Activated CD4-positive, alpha-beta T cell treated with anti-CD3 and anti-CD28 coated beads, Interleukin-2, amount 10 ng/mL, durations not matched to agents 7 days and 5 days (primary cell): Measurements from ENCODE around the gene TSPAN14. TPM values are rescaled to one million over a fixed set of nuclear protein-coding genes. Genes with fewer than 3 reads are reported as not detected.
A peak's percentile ranks its signal among the peaks of the same experiment; 100 is the strongest.

ENCODE experiments used
- CTCF ChIA-PET: fragments of 350-600 bp; sonication (Branson Sonifier 250); formaldehyde crosslinking; loops from one replicate; lab custom pipeline; 2021; ENCODE audit warnings: antibody characterized with exemption; lab: Charles Lee
- POLR2A ChIA-PET: fragments of 350-600 bp; sonication (Branson Sonifier 250); formaldehyde crosslinking; loops from one replicate; lab custom pipeline; 2021; ENCODE audit warnings: antibody characterized with exemption; lab: Charles Lee
- DNase-seq: peaks from one replicate; pipeline ENCODE4 v3.0.0-alpha.2; 2020
- H3K27ac Mint-ChIP-seq: one replicate; pipeline ENCODE4 v1.8.0; 2021; ENCODE audit warnings: mild to moderate bottlenecking, moderate library complexity, mixed read lengths
- H3K27me3 Mint-ChIP-seq: one replicate; pipeline ENCODE4 v1.8.0; 2021; ENCODE audit warnings: mixed read lengths
- H3K36me3 Mint-ChIP-seq: one replicate; pipeline ENCODE4 v1.8.0; 2021; ENCODE audit warnings: low read depth, mixed read lengths
- H3K4me1 Mint-ChIP-seq: one replicate; pipeline ENCODE4 v1.8.0; 2021; ENCODE audit warnings: mixed read lengths
- H3K4me3 Mint-ChIP-seq: one replicate; pipeline ENCODE4 v1.8.0; 2021; ENCODE audit warnings: mild to moderate bottlenecking, moderate library complexity, mixed read lengths
- H3K9me3 Mint-ChIP-seq: one replicate; pipeline ENCODE4 v1.8.0; 2021; ENCODE audit warnings: mixed read lengths
- total RNA-seq, 2 experiments: library from RNA; stranded (reverse); gene quantifications; one replicate each; pipeline ENCODE4 v1.2.3, GENCODE V29; 2021

TSPAN14 gene
- total RNA-seq, 2 experiments from 2014 or later, result 127 to 143 TPM

GRCh38 chr10:80535671-80536360, 81.7 kb downstream of the TSPAN14 start:
- POLR2A ChIA-PET, result no interaction called here
- peak overlapping the region; percentile 78 for H3K4me3 Mint-ChIP-seq

GRCh38 chr10:80536361-80536835, 82.3 kb downstream of the TSPAN14 start:
- CTCF ChIA-PET, result interaction anchor here (1.7 kb wide), 2 partner anchors 11 to 31 kb away, joined by 4 to 10 read pairs; no protein-coding TSS in a partner anchor
- Mint-ChIP-seq H3K27me3 (no peaks in the 10 kb centered on the region), H3K4me1 (peaks cover 35% of the 10 kb centered on the region), H3K9me3 (no peaks in the 10 kb centered on the region), H3K4me3 (peak overlapping the region; percentile 78), H3K27ac (peak overlapping the region; percentile 94), H3K36me3 (peaks cover 9% of the 10 kb centered on the region)
- POLR2A ChIA-PET, result no interaction called here
- no peak for DNase-seq

More at GRCh38 chr10:80535671-80536360, 81.7 kb downstream of the TSPAN14 start:
- H3K27me3 Mint-ChIP-seq, result no peaks in the 10 kb centered on the region
- no peaks in the 10 kb centered on the region for H3K9me3 Mint-ChIP-seq
- H3K4me1 Mint-ChIP-seq, result peaks cover 37% of the 10 kb centered on the region
- DNase-seq, result peak; percentile 65
- CTCF ChIA-PET, result interaction anchor here (1.7 kb wide), 1 partner anchor 31 kb away, joined by 10 read pairs; no protein-coding TSS in a partner anchor
- peak overlapping the region; percentile 94 for H3K27ac Mint-ChIP-seq
- peaks cover 9% of the 10 kb centered on the region for H3K36me3 Mint-ChIP-seq

GRCh38 chr10:80537086-80537735, 83.1 kb downstream of the TSPAN14 start:
- Mint-ChIP-seq H3K27ac (peak overlapping the region; percentile 94), H3K4me3 (peak overlapping the region; percentile 58), H3K9me3 (no peaks in the 10 kb centered on the region), H3K4me1 (peaks cover 28% of the 10 kb centered on the region), H3K36me3 (peaks cover 4% of the 10 kb centered on the region), H3K27me3 (no peaks in the 10 kb centered on the region)
- DNase-seq, result no peak
- ChIA-PET CTCF (interaction anchor here (1.1 to 1.7 kb wide), 3 partner anchors 10 to 93 kb away, joined by 4 to 10 read pairs (median 5); no protein-coding TSS in a partner anchor), POLR2A (no interaction called here)

DNA sequence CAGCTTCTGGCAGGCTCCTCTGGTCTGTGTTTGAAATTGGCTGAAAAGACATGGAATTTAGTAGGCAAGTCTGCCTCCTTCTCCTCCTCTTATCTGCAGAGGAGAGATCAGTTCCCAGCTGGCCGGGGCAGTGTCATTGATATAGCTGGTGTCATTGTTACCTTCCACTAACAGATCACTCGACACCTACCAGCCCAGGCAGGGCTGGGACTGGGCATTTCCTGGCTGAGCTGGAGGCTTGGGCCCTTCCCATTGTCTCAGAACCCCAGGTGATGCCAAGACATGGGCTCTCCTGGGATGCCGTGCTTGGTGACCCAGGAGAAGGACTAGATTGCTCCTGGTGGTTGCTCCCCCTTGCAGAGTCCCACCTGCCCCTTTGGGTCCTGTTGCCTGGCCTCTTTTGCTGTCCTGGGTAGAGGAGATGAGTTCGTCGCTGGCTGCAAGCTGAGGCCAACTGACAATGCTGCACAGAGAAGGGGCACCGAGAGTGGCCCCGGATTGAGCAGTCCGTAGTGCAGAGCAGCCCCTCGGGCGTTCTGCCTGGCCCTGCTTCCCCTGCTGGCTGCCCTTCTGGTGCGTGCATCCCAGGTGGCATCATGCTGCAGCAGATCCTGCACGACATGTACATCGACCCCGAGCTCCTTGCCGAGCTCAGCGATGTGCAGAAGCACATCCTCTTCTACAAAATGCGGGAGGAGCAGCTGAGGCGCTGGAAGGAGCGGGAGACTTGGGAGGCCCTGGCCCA, 83.8 kb downstream of the TSPAN14 start, which contains the start of gene SH2D4B:
TSS of gene SH2D4B (plus strand) at position 167 of the 745 bp plus-strand sequence. CDS start at position 597, 430 bp downstream.
- peaks cover 21% of the 10 kb centered on the region for H3K4me1 Mint-ChIP-seq
- CTCF ChIA-PET, result interaction anchor here (1.1 to 1.7 kb wide), 3 partner anchors 9 to 94 kb away, joined by 4 to 10 read pairs (median 5); no protein-coding TSS in a partner anchor
- DNase-seq, result no peak

GRCh38 chr10:80538481-80539185, 84.5 kb downstream of the TSPAN14 start:
- CTCF ChIA-PET, result interaction anchor here (1.1 kb wide), 2 partner anchors 9 to 94 kb away, joined by 3 to 5 read pairs; no protein-coding TSS in a partner anchor
- no peak for DNase-seq
- H3K27ac Mint-ChIP-seq, result no peak overlapping the region

More for the DNA sequence above, 83.8 kb downstream of the TSPAN14 start, which contains the start of gene SH2D4B:
- POLR2A ChIA-PET, result no interaction called here
- Mint-ChIP-seq H3K4me3 (peak within 1 kb of the TSS; percentile 58), H3K27ac (peak within 1 kb of the TSS; percentile 94), H3K27me3 (no peaks in the 10 kb centered on the region), H3K9me3 (no peaks in the 10 kb centered on the region), H3K36me3 (peaks cover 3% of the 10 kb centered on the region)

GRCh38 chr10:80539421-80540031, 85.4 kb downstream of the TSPAN14 start:
- peaks cover 3% of the 10 kb centered on the region for H3K36me3 Mint-ChIP-seq
- no peak overlapping the region for H3K4me3 Mint-ChIP-seq
- H3K27ac Mint-ChIP-seq, result no peak overlapping the region
- H3K9me3 Mint-ChIP-seq, result no peaks in the 10 kb centered on the region
- CTCF ChIA-PET, result interaction anchor here (1.0 to 1.5 kb wide), 3 partner anchors 8 to 94 kb away, joined by 3 to 4 read pairs (median 3); no protein-coding TSS in a partner anchor
- no peak for DNase-seq
- no peaks in the 10 kb centered on the region for H3K27me3 Mint-ChIP-seq
- peaks cover 20% of the 10 kb centered on the region for H3K4me1 Mint-ChIP-seq
- POLR2A ChIA-PET, result no interaction called here

More at GRCh38 chr10:80538481-80539185, 84.5 kb downstream of the TSPAN14 start:
- H3K4me1 Mint-ChIP-seq, result peaks cover 20% of the 10 kb centered on the region
- no peaks in the 10 kb centered on the region for H3K27me3 Mint-ChIP-seq
- POLR2A ChIA-PET, result no interaction called here
- peaks cover 3% of the 10 kb centered on the region for H3K36me3 Mint-ChIP-seq
- H3K4me3 Mint-ChIP-seq, result no peak overlapping the region
- no peaks in the 10 kb centered on the region for H3K9me3 Mint-ChIP-seq

GRCh38 chr10:80540136-80540535, 86.0 kb downstream of the TSPAN14 start:
- CTCF ChIA-PET, result interaction anchor here (1.0 to 1.5 kb wide), 2 partner anchors 31 to 95 kb away, joined by 3 to 4 read pairs; no protein-coding TSS in a partner anchor
- H3K27ac Mint-ChIP-seq, result no peak overlapping the region
- peaks cover under 1% of the 10 kb centered on the region for H3K27me3 Mint-ChIP-seq
- DNase-seq, result no peak
- peaks cover 20% of the 10 kb centered on the region for H3K4me1 Mint-ChIP-seq
- H3K9me3 Mint-ChIP-seq, result no peaks in the 10 kb centered on the region
- peaks cover 3% of the 10 kb centered on the region for H3K36me3 Mint-ChIP-seq
- POLR2A ChIA-PET, result no interaction called here
- H3K4me3 Mint-ChIP-seq, result no peak overlapping the region

DNA sequence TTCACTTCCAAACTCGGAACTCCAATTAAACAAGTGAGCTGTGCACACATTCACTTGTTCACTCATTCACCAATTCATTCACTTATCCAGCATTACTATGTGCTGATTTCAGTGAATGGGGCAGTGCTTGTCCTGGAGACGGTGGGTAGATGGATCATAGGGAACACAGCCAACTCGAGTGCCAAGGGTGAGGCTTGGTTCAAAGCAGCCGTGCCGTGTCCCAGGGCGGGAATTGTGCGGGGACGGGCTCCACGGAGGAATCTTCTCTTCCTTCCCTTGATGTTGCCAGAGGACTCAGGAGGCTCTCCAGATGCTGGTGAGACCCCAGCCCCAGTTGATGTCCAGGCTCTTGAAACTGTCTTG, 86.5 kb downstream of the TSPAN14 start:
- H3K9me3 Mint-ChIP-seq, result no peaks in the 10 kb centered on the region
- H3K27me3 Mint-ChIP-seq, result peaks cover 5% of the 10 kb centered on the region
- POLR2A ChIA-PET, result no interaction called here
- no peak overlapping the region for H3K4me3 Mint-ChIP-seq
- H3K36me3 Mint-ChIP-seq, result no peaks in the 10 kb centered on the region
- CTCF ChIA-PET, result interaction anchor here (1.0 to 1.7 kb wide), 3 partner anchors 32 to 96 kb away, joined by 3 to 5 read pairs (median 4); no protein-coding TSS in a partner anchor
- H3K27ac Mint-ChIP-seq, result no peak overlapping the region
- peaks cover 17% of the 10 kb centered on the region for H3K4me1 Mint-ChIP-seq
- no peak for DNase-seq

DNA sequence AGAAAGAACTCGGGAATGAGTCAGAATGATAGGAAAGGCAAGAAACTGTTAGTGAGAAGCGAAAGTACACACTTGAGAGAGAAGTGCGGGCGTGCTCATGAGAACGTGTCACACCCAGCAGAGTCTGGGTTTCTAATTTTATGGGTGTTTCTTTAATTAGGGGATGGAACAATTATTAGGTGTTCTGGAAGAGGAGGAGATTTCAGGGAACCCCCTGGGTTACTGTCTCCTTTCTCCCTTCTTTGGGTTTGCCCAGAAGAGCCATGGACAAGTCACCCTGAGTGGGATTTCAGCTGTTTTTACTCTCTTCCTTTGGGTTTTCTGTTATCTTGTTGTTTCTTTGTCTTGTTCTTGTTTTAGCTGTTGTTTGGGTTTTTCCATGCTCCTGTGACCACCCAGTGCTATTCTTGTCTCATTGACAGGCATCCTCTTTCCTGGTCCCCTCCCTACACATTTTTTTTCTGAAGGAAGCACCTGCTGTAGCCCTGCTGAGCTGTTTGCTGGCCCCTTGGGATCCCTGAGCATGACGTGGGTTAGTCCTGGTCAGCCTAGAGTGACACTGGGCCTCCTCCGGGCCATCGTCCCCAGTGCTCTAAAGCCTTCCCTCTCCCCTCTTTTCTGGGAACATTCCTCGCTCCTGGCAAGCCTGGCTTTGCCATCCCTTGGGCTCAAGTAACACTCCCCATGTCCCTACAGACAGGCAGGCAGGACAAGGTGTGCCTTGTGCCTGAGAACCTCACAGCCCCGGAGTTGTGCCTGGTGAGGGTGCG, 87.1 kb downstream of the TSPAN14 start:
- peaks cover 16% of the 10 kb centered on the region for H3K4me1 Mint-ChIP-seq
- peaks cover 5% of the 10 kb centered on the region for H3K27me3 Mint-ChIP-seq
- POLR2A ChIA-PET, result no interaction called here
- no peak overlapping the region for H3K4me3 Mint-ChIP-seq
- CTCF ChIA-PET, result interaction anchor here (1.3 to 1.7 kb wide), 2 partner anchors 51 to 97 kb away, joined by 4 to 5 read pairs; no protein-coding TSS in a partner anchor
- DNase-seq, result no peak
- H3K27ac Mint-ChIP-seq, result no peak overlapping the region
- no peaks in the 10 kb centered on the region for H3K9me3 Mint-ChIP-seq
- no peaks in the 10 kb centered on the region for H3K36me3 Mint-ChIP-seq

- H3K4me3 Mint-ChIP-seq, result no peak overlapping the region
- DNase-seq, result no peak
- ChIA-PET POLR2A (no interaction called here), CTCF (interaction anchor here (0.6 to 1.7 kb wide), 3 partner anchors 52 to 151 kb away, joined by 3 to 5 read pairs (median 4); no protein-coding TSS in a partner anchor)
- H3K9me3 Mint-ChIP-seq, result no peaks in the 10 kb centered on the region
- no peak overlapping the region for H3K27ac Mint-ChIP-seq
- H3K27me3 Mint-ChIP-seq, result peaks cover 6% of the 10 kb centered on the region
- H3K4me1 Mint-ChIP-seq, result peaks cover 10% of the 10 kb centered on the region
- no peaks in the 10 kb centered on the region for H3K36me3 Mint-ChIP-seq
Observed at GRCh38 chr10:80542053-80542452, 87.9 kb downstream of the TSPAN14 start.
